T-helper 2 cell treated with Interferon-gamma antibody and Interleukin-4, amounts not matched to agents 100 ng/mL and 5 ng/mL, for 36 hours (primary cell): ENCODE data around the gene SPATC1L. TPM values are rescaled to one million over a fixed set of nuclear protein-coding genes. Genes with fewer than 3 reads are reported as not detected.

ENCODE experiments used
- intact Hi-C: fragments of 100-400 bp; cut with micrococcal nuclease; formaldehyde crosslinking; loops from one replicate; pipeline ENCODE4 v1.15.1; 2023
- total RNA-seq: library from RNA; stranded (reverse); gene quantifications from 2 replicates; pipeline ENCODE4 v1.2.3, GENCODE V29; 2022

SPATC1L gene
- total RNA-seq, 1 donor from 2014 or later: 8.2 TPM

- intact Hi-C loops: no loop called here
These were observed 61.2 kb downstream of the SPATC1L start for GRCh38 chr21:46122758-46123683.

- intact Hi-C loops: no loop called here
These were observed 62.0 kb downstream of the SPATC1L start for GRCh38 chr21:46122237-46122671.

- intact Hi-C loops: no loop called here
These were observed 62.7 kb downstream of the SPATC1L start for GRCh38 chr21:46121286-46122221.

GRCh38 chr21:46120301-46121285 lies 63.7 kb downstream of the SPATC1L start:
- intact Hi-C loops: no loop called here

- intact Hi-C loops: no loop called here
These were observed 64.5 kb downstream of the SPATC1L start for GRCh38 chr21:46119637-46120271.

- intact Hi-C loops: no loop called here
These were observed 65.1 kb downstream of the SPATC1L start for GRCh38 chr21:46119144-46119636.

- intact Hi-C loops: no loop called here
These were observed 65.7 kb downstream of the SPATC1L start for GRCh38 chr21:46118316-46119143.

GRCh38 chr21:46117586-46118315 lies 66.5 kb downstream of the SPATC1L start:
- intact Hi-C loops: no loop called here

GRCh38 chr21:46116776-46117585 lies 67.3 kb downstream of the SPATC1L start:
- intact Hi-C loops: no loop called here

- intact Hi-C loops: no loop called here
These were observed 68.0 kb downstream of the SPATC1L start for GRCh38 chr21:46116189-46116775.

- intact Hi-C loops: no loop called here
These were observed 68.6 kb downstream of the SPATC1L start for GRCh38 chr21:46115441-46116188.

GRCh38 chr21:46114963-46115362 lies 69.3 kb downstream of the SPATC1L start:
- intact Hi-C loops: no loop called here

GRCh38 chr21:46113497-46114176 lies 70.6 kb downstream of the SPATC1L start:
- intact Hi-C loops: no loop called here

- intact Hi-C loops: no loop called here
These were observed 71.5 kb downstream of the SPATC1L start for GRCh38 chr21:46112725-46113215.

GRCh38 chr21:46111857-46112724 lies 72.2 kb downstream of the SPATC1L start:
- intact Hi-C loops: no loop called here
